CD4-positive, alpha-beta T cell treated with Interleukin-1 beta for 1 hour (primary cell): ENCODE measurements around the gene R3HDM2.

Experiments used
- DNase-seq, 2 donors: peaks; one replicate each; pipeline ENCODE4 v3.0.0-alpha.2; 2020 to 2022

Gene R3HDM2

DNA sequence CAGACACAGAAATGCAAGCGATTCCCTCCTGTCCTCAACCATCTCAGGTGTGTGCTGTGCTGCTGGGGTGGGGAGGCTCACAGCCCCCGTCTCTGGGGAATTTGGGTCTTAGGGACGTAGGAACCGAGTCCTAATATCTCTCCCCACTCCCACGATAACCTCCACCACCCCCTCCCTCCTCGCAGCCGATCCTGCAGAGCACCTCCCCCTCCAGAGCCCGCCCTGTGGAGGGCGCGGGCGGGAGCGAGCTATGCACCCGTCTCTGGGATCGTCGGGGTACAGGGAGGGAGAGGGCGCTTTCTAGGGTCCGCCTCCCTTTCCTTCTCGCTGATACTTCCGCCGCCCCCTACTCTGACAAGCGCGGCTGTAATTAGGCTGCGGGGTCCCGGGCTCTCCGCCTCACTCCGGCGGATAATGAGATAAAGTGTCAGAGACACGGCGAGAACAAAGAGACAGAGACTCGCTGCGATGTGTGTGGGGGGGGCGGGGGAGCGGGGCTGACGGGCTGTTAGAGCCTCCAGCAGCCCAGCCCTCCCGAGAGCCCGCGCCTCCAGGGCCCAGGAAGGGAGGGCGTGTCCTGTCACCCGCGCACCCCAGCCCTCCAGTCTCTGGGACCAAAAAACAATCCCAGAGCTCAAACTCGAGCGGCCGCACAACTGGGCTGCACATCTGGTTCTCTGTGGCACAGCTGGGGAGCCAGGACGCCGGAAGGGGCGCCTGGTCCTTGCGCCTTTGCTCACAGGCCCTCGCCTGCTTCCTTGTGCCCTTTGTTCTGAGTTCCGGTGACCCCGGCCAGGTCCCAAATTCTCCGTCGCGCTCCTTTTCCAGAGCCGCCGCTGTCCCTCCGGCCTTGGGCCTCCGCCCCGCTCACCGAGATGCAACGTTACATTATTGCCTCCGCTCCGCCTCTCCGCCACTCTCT is 192.7 kb downstream of the R3HDM2 start:
- DNase-seq: no peak

DNA sequence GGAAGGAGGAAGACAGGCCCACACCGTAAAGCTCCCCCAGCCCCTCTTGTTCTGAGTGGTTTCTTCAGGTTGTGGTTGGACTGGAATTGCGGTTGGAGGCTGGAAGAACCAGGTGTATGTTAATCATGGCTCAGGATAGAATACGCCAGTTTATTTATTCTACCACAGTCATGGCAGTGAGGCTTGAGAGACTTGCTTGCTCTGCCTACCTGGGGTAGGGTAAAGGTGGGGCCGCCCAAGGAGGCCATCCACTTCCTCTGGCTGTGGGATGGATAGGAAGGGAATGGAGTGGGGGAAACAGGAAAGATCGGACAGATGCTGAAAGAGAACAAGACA is 193.3 kb downstream of the R3HDM2 start:
- no peak for DNase-seq

DNA sequence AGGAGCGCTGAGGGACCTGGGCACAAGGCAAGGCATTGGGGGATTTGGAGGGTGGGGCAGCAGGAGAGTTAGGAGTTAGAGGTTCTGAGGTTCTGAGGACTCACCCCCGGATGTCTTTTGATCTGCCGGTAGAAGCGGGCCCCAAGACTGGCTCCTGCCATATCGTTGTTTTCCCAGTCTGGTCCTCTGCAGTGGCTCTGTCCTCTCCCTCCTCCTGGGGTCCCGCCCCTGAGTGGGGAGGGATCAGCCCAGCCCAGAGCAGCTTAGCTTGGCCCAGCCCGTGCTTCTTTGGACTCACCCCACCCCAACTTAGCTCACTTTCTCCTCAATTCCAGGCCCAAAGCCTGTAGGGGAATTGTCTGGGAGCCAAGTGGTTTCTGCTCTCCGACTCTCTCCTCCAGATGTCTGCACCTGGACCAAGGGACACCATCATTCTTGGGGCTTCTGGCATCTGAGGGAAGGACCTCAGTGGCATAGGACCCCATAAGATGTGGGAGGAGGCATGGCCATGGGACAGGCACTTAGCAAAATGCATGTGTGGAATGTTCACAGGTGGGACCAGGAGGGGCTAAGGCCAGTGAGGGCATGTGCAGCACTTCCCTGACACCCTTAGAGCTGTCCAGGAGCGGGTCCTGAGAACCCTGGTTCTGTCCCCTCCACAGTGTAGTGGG is 193.8 kb downstream of the R3HDM2 start:
- no peak for DNase-seq

DNA sequence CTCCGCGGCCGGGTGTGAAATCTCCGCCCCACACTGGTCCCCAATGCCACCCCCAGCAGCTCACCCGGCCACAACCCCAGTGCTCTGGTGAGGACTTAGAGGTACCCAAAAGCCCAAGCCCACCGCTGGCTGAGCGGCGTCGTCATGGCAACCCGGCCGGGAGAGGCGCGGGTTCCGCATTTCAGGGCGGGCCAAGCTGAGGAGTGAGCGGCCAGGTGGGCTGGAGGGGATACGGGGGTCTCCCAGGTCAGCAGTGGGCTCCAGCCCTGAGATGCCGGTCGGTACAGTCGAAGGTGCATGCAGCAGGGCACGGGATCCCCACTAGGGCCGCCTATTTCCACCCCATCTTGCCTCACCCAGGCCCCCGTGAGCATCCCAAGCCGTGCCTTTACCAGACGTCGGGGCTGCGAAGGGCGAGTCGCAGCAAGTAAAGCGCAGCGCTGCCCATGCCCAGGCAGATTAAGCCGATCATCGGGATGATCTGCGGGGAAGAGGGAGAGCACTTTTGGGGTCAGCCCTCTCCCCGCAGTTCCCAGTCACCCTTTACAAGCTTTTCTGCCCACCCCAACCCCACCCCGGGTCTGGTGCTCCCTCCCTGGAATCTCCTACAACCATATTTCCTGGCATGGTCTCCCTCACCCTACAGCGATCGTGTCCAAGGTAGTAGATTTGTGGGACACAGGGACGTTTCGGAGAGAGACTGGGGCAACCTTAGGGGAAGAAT is 194.5 kb downstream of the R3HDM2 start:
- peak in 1 of 2 donors; percentile 41 for DNase-seq

DNA sequence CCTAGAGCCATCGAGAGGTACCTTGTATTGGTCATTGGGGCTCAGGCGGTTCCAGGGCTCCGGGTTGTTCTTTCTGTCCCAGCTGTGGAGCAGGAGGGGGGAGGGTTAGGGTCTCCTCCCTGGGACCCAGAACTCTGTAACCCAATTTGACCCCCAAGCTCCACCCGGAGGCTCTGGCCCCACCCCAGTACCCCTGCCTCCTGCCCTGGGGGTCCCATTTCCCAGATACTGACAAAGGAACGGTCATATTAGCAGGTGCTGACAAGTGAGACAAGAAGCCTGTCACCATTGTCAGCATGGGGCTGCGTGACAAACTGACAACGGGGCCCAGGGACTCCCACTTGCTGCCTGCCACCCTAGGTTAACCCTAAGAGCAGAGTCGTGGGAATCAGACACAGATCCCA is 195.1 kb downstream of the R3HDM2 start:
- DNase-seq: no peak

DNA sequence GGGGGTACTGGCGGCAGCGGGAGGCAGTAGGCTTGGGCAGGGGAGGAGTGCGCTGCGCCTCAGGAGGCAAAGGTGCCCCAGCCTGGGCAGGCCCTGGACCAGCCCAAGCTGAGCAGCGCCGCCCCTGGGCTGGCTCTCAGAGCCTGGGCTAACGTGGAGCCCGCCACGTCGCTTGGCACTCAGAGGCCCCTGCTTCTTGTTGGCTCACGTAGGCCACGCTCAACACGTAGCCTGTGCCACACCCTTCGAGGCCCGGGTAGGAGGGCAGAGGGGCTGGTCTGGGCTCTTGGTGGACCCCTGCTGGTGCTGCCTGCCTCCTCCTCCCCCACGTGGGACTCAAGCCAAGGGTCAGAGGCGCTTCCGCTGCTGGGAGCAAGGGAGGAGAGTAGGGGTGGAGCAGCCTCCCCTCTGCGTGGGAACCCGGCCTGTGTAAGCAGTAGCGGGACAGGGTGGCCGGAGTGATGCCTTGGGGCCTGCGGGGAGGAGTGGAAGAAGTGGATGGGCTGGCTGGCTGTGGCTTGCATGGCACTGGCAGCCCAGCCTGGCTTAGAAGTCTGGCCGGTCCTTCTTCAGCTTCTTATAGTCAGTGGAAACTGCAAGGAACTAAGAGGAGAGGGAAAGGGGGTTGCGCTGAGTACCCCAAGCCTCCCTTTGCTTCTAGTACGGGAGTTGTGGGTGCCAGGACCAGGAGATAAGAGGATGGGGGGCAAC is 195.7 kb downstream of the R3HDM2 start:
- DNase-seq: peak in 1 of 2 donors; percentile 38

DNA sequence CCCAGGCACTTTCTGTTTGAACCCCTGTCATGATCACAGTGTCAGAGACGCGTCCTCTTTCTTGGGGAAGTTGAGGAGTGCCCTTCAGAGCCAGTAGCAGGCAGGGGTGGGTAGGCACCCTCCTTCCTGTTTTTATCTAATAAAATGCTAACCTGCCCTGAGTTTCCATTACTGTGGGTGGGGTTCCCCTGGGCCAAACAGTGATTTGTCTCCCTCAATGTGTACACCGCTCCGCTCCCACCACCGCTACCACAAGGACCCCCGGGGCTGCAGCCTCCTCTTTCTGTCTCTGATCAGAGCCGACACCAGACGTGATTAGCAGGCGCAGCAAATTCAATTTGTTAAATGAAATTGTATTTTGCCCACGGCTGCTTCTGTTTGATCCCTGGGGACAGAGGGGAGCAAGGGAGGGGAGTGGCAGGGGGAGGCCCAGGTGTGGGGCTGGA is 196.2 kb downstream of the R3HDM2 start:
- DNase-seq: peak in 1 of 2 donors; percentile 55

DNA sequence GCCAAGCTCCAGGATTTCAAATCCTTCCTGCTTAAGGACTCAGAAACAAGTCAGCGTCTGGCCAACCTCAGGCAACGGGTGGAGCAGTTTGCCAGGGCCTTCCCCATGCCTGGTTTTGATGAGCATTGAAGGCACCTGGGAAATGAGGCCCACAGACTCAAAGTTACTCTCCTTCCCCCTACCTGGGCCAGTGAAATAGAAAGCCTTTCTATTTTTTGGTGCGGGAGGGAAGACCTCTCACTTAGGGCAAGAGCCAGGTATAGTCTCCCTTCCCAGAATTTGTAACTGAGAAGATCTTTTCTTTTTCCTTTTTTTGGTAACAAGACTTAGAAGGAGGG is 196.6 kb downstream of the R3HDM2 start:
- no peak for DNase-seq

DNA sequence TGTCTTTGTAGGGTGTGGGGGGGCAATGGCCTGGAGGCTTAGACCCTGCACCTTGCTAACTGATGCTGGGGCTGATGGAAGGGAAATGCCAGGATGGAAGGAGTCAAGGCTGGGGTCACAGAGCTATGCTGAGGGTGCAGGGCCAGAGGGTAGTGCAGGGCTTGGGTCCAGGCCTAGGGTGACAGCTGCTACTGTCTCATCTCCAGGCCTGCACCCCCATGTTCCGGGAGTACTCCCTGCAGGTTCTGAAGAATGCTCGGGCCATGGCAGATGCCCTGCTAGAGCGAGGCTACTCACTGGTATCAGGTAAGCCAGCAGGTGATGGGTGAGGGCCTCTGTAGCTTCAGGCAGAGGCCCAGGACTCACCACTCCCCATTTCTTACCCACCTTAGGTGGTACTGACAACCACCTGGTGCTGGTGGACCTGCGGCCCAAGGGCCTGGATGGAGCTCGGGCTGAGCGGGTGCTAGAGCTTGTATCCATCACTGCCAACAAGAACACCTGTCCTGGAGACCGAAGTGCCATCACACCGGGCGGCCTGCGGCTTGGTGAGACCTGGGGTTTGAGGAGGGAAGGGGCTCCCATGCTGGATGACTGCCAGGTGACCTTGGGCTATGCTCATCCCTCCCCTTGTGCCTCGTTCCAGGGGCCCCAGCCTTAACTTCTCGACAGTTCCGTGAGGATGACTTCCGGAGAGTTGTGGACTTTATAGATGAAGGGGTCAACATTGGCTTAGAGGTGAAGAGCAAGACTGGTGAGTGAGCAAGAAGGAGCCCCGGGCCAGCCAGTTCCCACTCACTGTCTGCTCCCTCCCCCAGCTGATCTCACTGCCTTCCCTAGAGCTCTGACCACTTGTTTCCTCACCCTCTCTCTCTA is 197.2 kb downstream of the R3HDM2 start:
- no peak for DNase-seq

DNA sequence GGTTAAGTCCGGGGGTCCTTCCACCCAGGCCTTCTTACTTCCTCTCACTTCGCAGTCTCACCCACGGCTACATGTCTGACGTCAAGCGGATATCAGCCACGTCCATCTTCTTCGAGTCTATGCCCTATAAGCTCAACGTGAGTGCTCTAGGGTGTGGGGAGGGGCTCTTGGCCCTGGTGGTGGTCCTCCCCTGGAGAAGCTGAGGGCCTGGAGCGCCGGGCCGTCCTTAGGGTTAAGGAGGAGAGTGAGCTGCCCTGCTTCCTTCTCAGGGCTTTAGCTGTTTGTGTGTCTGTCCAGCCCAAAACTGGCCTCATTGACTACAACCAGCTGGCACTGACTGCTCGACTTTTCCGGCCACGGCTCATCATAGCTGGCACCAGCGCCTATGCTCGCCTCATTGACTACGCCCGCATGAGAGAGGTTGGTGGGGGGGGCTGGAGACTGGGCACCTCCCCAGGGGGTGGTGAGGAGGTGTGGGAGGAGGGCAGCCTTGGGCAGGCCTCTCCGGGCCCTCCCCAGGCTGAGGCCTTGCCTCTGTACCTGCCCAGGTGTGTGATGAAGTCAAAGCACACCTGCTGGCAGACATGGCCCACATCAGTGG is 198.6 kb downstream of the R3HDM2 start:
- DNase-seq: no peak

DNA sequence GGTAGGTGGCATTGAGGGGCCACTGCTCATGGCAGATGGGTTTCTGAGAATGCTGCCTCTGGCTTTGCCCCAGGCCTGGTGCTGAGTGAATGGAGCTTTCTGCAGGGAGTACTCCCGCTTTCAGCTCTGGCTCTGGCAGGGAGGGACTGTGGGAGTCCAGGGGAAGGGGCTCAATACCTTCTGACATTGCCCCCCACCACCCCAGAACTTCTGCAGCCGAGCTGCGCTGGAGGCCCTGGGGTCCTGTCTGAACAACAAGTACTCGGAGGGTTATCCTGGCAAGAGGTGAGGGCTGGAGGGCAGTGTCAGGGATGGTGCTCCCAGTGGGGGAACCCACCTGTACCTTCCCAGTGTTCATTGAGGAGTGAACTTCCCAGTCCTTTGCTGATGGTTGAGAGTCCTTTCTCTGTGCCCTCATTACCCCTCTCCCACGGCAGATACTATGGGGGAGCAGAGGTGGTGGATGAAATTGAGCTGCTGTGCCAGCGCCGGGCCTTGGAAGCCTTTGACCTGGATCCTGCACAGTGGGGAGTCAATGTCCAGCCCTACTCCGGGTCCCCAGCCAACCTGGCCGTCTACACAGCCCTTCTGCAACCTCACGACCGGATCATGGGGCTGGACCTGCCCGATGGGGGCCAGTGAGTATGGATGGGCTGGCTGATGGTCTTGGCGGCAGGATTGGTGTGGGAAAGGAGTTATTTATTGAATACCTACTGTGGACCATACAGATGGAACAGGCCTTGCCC is 199.4 kb downstream of the R3HDM2 start:
- DNase-seq: no peak

DNA sequence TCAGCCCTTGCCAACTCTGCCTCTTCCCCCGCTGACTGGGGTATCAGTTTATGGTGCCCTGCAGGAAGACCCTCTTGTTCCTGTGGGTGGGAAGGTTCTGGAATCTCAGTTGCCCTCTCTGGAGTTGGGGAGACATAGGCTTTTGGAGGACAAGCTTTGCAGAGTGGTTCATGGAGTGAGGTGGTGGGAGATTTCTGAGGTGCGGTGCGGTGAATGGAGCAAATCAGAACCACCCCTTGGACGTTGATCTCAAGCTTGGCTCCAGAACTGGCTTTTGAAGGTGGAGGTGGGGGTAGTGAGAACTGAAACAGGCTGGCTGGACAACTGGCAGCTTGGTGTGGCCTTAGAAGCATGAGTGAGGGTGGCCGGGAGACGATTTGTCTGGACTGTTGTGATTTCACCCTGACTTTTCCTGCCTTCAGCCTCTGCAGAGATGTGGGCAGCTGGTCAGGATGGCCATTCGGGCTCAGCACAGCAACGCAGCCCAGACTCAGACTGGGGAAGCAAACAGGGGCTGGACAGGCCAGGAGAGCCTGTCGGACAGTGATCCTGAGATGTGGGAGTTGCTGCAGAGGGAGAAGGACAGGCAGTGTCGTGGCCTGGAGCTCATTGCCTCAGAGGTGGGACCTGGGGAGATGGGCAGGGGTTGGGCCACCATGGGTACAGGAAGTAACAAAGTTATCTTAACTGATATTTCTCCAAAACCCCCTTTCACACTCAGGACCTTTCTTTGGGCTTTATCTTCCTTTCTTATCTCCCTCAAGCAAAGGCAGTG is 200.3 kb downstream of the R3HDM2 start:
- no peak for DNase-seq

DNA sequence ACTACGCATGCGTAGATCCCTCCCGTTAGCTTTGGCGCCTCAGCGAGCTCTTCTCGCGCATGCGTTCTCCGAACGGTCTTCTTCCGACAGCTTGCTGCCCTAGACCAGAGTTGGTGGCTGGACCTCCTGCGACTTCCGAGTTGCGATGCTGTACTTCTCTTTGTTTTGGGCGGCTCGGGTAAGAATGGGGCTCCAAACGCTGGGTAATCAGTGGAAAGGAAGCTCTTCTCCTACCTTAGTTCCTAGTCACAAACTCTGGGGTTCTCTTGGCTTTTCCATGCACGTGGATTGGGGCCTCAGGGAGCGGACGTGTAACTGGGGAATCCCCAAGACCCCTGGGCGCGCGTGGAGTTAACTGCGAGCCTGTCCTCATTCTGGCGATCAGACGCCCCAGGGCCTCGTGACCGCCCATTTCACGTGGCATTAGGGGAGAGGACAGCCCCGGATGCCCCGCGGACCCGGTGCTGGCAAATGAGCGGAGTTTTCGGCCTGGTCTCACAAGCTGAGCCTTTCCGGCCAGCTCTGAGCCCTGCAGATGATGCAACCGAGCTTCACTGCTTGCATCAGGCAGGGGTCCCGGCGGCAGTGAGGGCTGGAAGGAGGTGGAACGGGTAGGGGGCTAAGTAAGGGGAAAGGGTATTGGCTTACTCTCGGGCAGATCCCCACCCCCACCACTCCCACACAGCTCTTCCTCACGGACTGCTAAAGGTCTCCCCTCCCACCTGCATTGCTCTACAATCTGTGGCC is 201.0 kb downstream of the R3HDM2 start, which contains the start of gene SHMT2:
Gene SHMT2 (plus strand): TSS at position 78 of the 747 bp plus-strand sequence. CDS start 68 bp downstream, at position 146.
- DNase-seq: peak; percentile 94 to 95

DNA sequence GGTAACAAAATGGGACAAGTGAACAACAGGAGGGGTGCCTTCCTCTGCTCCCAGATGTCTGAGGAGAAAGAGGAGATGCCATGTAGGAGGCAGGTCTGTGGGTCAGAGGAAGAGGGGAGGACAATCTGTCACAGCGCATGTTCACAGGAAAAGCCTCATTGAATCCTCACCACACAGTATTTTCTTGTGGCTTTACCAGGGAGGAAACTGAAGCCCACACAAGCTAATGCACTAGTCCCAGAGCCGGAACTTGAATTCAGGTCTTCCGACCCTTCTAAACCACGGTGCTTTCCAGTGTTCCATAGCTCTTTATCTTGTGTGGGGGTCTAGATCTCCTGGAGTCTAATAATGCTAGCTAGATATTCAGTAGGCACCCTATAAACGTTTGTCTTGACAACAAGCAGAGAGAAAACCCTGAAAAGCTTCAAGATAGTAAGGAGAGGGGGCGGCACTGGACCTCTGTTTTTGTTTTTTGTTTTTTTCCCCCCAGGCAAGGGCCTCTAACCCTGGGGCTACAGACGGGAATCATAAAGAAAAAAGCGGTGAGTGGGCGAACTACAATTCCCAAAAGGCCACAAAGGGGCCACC is 201.7 kb downstream of the R3HDM2 start:
- peak in 1 of 2 donors; percentile 54 for DNase-seq

DNA sequence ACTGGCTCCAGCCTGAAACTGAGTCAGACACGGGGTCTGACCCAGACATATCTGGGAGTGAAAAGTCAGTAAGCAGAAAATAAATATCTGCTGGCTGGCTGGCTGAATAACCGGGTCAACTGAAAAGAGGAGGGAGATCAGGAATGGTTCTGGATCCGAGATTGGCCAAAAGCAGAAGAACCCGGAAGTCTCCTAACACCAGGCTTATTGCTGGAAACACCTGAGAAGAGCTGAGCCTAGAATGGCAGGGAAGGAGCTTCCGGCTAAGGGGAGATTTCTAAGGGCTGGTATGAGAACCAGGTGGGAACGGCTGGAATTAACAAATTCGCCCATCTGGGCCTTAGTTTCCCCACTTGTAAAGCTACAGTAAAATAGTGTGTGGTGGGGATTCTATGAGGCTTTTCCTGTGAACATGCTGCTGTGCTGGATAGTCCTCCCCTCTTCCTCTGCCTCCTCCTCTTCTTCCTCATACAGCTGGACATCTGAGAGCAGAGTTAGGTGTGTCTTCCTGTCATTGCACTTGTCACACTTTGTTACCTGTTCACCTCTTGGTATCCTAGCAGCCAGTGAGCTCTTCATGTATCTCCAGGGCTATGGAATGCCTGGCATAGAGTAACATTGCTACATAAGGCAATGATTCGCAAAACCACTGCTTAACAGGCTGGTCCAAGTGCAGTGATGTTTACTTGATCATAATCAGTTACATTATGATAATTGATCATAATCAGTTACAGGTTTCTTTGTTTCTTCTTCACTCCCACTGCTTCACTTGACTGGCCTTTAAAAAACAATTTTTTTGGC is 203.3 kb downstream of the R3HDM2 start:
- DNase-seq: no peak

DNA sequence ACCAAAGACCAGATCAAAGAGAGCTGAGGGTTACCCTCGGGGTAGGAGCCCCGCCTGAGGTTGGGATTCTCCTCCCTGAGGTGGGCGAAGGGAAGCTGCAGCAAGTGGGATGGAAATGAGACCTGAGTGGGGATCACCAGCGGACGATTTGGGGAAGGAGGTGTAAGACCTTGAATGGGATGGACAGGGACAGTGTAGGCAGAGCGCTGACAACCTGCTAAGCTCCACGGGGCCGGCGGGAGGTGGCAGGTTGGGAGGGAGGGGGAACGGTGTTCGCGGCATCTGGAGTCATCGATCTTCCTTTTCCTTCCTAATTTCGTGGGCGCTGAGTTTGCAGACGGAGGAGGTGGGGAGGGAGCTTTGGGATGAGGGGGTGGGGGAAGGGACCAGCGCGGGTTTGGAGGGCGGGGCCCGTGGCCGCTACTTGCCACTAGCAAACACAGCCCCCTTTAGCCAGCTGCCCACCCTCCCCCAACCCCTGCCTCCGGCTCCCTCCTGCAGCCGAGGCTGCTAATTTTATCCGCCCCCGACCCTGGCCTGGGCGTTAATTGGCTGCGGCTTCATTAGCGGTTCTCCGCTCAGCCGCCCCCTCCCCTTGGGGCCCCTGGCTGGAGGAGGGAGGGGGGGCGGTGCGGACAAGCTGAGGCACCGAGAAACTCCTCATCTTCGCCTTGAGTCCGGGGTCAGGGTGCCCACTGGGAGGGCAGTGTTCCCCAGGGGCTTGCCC is 204.1 kb downstream of the R3HDM2 start:
- no peak for DNase-seq

DNA sequence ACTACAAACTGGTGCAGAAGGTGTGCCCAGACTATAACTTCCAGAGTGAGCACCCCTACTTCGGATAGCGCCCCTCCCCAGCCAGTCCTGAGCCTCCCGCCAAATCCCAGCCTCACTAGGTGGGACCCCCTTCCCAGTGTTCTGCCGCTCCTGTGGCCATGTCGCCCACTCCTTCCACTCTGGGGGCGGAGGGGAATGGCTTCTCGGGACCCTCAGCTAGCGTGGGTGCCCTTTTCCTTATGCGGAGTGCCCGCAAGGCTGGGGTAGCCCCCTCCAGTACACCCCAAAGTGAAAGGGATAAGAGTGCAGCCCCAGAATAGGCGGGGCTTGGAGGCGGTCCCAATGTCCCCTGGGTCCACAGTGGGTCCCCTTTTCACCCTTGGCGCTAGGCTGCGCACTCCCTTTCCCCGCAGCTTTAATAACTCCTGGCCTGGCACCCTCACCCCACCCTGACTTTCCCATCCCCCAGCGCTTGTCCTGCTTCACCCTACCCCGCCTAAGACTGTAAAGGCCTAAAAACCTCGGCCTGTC is 205.1 kb downstream of the R3HDM2 start:
- DNase-seq: no peak
